SKM-1 (cell line): ENCODE results near the gene ARHGAP18.

Experiments used
- DNase-seq: peaks from one replicate; lab custom pipeline; 2025; ENCODE audit not compliant: unreplicated experiment; lab: John Stamatoyannopoulos, UW

The ARHGAP18 gene

GRCh38 chr6:129694036-129694435, 15.9 kb downstream of the ARHGAP18 start:
- no peak for DNase-seq

- no peak for DNase-seq
Observed at GRCh38 chr6:129692467-129692866, 17.5 kb downstream of the ARHGAP18 start.

GRCh38 chr6:129691709-129692108, 18.3 kb downstream of the ARHGAP18 start:
- no peak for DNase-seq

GRCh38 chr6:129691043-129691640, 18.8 kb downstream of the ARHGAP18 start:
- no peak for DNase-seq

GRCh38 chr6:129686941-129687627, 22.9 kb downstream of the ARHGAP18 start:
- DNase-seq, result peak; percentile 46

- DNase-seq, result no peak
Observed at GRCh38 chr6:129685662-129686031, 24.3 kb downstream of the ARHGAP18 start.

- no peak for DNase-seq
Observed at GRCh38 chr6:129684903-129685661, 24.9 kb downstream of the ARHGAP18 start.

DNA sequence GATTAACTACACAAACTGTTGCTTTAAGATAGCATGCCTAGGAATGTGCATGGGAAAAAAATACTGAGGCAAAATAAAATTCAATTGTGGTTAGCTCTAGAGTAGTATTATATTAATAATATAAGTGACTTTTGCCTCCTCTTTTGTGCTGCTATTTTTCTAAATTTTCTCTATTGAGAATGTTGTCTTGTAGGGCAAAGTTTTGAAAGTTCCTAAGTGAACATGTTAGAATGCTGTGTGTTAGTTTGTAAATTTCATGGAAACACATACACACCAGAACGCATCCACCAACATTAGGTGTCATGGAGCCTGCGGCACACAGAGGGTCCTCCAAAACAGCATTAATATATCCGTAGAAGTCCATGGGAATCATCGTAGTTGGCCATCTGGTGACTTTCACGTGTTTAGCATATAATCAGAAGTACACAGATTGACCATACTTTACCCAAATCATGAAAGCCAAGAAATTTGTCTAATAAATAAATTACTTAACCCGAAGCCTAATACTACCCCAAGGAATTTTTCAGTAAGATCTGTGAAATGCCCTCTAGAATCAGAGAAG, 25.6 kb downstream of the ARHGAP18 start:
- no peak for DNase-seq

DNA sequence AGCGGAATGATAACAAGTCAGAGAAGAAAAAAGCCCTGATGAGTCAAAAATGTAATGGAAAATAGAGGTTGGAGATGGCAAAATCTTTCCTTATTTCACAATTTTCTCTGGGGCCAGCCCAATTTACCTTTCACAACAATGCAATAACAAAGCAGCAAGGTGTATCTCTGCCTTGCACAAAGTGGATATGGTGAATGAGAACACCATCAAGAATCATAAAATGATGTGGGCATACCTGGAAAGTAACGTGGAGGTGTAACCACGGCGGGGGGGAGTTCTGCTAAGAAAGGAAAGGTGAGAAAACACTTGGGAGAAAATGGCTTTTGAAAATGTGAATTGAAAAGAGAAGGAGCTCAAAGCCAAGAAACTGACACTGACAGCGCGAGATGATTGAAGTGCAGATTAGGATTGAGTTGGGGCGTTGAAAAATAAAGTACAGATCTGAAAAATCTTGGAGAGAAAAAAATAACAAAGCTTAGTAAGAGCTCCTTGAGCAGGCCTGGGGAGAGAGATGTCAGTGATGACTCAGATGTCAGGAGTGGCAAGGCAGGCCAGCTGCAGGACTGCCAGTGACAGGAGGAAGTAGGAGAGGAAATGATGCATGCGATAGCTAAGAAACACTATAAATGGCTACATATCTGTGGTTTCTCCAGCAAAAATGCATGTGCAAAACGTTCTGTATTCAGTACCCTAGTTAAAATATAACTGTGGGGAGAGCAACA, 26.2 kb downstream of the ARHGAP18 start:
- DNase-seq, result peak; percentile 88

DNA sequence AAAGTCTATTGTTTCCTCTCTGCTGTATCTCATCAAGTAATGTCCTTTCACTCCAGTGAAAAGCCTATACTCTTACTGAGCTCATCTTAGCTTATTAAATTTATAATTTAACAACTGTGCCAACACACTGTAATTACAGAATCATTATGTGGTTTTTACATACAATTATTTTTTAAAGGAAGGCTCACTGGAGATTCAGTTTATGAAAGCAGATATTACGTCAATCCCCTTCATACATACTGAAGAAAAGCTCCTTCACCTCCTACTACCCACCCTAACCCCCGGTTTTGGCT, 28.1 kb downstream of the ARHGAP18 start:
- DNase-seq, result no peak

- no peak for DNase-seq
Observed at GRCh38 chr6:129680633-129681032, 29.3 kb downstream of the ARHGAP18 start.

DNA sequence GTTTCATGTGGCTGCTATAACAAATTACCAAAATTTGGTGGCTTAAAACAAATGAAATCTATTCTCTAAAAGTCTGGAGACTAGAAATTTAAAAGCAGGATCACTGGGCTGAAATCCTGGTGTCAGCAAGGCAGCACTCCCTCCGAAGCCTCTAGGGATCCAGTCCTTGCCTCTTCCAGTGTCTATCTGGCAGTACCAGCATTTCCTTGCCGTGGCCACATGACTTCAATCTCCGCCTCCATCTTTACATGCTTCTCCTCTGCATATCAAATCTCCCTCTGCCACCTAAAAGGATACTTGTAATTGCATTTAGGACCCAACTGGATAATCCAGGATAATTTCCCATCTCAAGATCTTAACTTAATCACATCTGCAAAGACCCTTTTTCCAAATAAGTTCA, 30.2 kb downstream of the ARHGAP18 start:
- no peak for DNase-seq

- no peak for DNase-seq
Observed at GRCh38 chr6:129679275-129679674, 30.7 kb downstream of the ARHGAP18 start.

DNA sequence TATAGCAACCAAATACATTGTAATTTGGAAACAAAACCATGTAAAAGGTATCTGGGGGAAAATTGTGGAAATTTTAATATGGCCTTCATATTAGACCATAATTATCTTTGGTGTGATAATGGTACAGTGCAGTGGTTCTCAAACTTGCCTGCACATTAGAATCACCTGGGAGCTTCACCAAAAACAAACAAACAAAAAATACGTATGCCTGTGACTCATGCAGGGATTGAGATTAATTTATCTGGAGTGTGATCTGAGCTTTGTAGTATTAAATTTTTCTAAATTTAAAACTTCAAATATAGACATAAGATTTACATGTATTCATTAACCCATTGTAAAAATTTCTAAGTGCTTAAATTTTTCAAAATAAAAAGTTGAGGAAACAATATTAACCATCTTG, 31.5 kb downstream of the ARHGAP18 start:
- DNase-seq, result no peak

GRCh38 chr6:129677620-129678325, 32.2 kb downstream of the ARHGAP18 start:
- no peak for DNase-seq

DNA sequence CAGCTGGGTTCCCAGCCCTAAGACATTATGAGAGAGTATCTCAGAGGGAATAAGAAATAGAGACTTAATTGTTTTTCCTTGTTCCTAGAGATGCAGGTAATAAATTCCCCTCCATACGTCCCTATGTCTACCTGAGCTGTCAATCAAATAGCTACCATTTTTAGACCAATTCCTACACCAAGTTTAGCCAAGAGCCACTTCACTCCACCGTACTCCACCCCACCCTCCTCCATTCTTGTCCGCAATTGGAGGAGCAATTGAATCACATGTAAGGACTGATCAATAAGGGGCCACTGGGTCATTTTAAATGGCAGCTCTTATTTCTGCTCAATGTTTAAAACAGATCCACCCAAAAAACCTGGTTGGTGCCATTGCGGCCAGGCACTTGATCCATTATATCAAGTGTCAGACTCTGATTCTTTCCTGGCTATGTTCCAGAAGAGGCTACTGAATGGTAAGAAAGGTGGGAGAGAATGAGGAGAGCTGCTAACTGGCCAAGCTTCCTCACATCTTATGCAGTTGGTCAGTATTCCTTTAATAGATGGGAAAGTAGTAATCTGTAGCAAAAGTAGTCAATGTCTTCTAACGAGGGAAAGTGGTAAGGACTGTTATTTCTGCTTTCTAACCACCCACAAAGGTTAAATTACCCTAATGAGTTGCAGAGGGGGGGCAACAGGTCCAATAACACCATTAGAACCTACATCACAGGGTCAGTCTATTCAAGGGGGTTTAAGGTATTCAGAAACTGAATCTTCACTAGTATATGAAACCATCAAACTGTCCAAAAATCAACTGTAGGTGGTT, 34.1 kb downstream of the ARHGAP18 start:
- no peak for DNase-seq

- no peak for DNase-seq
Observed at GRCh38 chr6:129673748-129674147, 36.2 kb downstream of the ARHGAP18 start.

DNA sequence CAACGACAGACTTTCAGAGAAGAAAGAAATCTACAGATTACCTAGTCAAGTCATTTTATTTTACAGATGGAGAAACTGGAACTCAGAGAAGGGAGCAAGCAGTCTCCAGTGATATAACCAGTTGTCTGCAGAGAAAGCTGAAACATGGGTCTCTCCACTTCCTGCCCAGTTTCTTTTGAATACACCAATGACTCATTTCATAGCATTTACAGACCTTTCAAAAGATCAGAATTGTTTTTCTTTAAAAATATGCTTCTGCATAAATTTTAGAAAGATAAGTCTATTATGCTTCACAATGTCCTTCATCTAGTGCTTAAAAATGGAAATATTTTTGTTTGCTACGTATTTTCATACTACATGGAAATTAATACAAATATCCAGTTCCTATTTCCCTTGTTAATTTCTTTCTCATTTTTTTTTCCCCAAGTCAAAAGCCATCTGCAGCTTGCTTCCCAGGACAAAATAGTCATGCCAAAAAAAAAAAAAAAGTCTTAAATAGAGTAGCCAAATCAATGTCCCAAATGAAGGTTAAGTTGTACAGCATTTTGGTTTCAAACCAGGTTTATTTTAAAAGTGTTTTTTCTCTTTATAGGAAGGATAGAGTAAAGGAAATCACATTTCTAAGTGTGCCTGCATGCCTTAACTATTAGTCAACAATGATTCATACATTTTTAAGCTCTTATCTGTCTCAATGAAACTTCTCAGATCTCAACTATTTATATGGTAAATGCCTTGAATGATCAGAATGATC, 36.9 kb downstream of the ARHGAP18 start:
- DNase-seq, result no peak

- no peak for DNase-seq
Observed at GRCh38 chr6:129672341-129672682, 37.7 kb downstream of the ARHGAP18 start.
